ENCODE data around the gene CELSR1. TPM values are rescaled to one million over a fixed set of nuclear protein-coding genes. Genes with fewer than 3 reads are reported as not detected.
"Not testable (repeated sequence)": the region's sequence is repeated elsewhere in the genome, so short reads cannot be mapped to it uniquely, and the experiment has no call there.

The CELSR1 gene
- total RNA-seq, 3 donors from 2014 or later, result 0.22 to 0.63 (median 0.38) TPM

GRCh38 chr22:46483353-46483752, 54.1 kb downstream of the CELSR1 start:
- Mint-ChIP-seq H3K36me3 (ENCODE audit: insufficient read depth) (no peaks in the 10 kb centered on the region), H3K27me3 (ENCODE audit: low read depth) (peaks cover 12% of the 10 kb centered on the region), H3K9me3 (no peaks in the 10 kb centered on the region), H3K4me1 (ENCODE audit: low read depth) (peaks cover 10% of the 10 kb centered on the region), H3K4me3 (no peak overlapping the region)
- no peak for ATAC-seq
- DNase-seq, result no peak

GRCh38 chr22:46482056-46482675, 55.3 kb downstream of the CELSR1 start:
- H3K4me1 Mint-ChIP-seq (ENCODE audit: low read depth), result peaks cover 10% of the 10 kb centered on the region
- peaks cover 17% of the 10 kb centered on the region for H3K27me3 Mint-ChIP-seq (ENCODE audit: low read depth)
- no peaks in the 10 kb centered on the region for H3K36me3 Mint-ChIP-seq (ENCODE audit: insufficient read depth)
- ATAC-seq (no peak), DNase-seq (no peak)
- H3K9me3 Mint-ChIP-seq, result no peaks in the 10 kb centered on the region
- H3K4me3 Mint-ChIP-seq, result no peak overlapping the region

DNA sequence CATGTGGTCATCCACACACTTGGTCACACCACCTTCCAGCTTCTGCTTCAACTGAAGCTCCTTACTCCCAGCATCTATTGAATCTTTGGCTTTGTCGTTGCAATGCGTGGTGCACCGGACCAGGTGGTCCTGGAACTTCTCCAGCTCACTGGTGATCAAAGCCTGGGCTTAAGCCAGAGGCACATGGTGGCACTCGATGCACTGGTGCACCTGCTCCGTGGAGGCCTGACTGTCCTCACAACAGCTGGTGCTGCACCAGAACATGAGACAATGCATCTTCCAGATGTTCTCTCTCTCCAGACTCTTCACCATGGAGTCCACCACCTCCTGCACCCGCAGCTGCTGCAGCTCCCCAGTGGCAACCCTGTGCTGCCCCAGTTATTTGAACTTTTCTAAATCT, 56.0 kb downstream of the CELSR1 start:
- no peaks in the 10 kb centered on the region for H3K9me3 Mint-ChIP-seq
- DNase-seq, result no peak
- H3K27me3 Mint-ChIP-seq (ENCODE audit: low read depth), result peaks cover 17% of the 10 kb centered on the region
- H3K36me3 Mint-ChIP-seq (ENCODE audit: insufficient read depth), result no peaks in the 10 kb centered on the region
- H3K4me1 Mint-ChIP-seq (ENCODE audit: low read depth), result peaks cover 10% of the 10 kb centered on the region
- ATAC-seq, result no peak
- no peak overlapping the region for H3K4me3 Mint-ChIP-seq

GRCh38 chr22:46480396-46480795, 57.0 kb downstream of the CELSR1 start:
- H3K36me3 Mint-ChIP-seq (ENCODE audit: insufficient read depth), result no peaks in the 10 kb centered on the region
- no peak for DNase-seq
- peaks cover 10% of the 10 kb centered on the region for H3K4me1 Mint-ChIP-seq (ENCODE audit: low read depth)
- no peak overlapping the region for H3K4me3 Mint-ChIP-seq
- ATAC-seq, result no peak
- H3K27me3 Mint-ChIP-seq (ENCODE audit: low read depth), result peaks cover 17% of the 10 kb centered on the region
- H3K9me3 Mint-ChIP-seq, result peaks cover 1% of the 10 kb centered on the region

- Mint-ChIP-seq H3K36me3 (ENCODE audit: insufficient read depth) (no peaks in the 10 kb centered on the region), H3K27me3 (ENCODE audit: low read depth) (peaks cover 25% of the 10 kb centered on the region), H3K4me1 (ENCODE audit: low read depth) (peaks cover 10% of the 10 kb centered on the region), H3K4me3 (no peak overlapping the region), H3K9me3 (peaks cover 5% of the 10 kb centered on the region)
- ATAC-seq, result no peak
- no peak for DNase-seq
Observed at GRCh38 chr22:46479046-46479445, 58.4 kb downstream of the CELSR1 start.

- DNase-seq (no peak), ATAC-seq (no peak)
- Mint-ChIP-seq H3K4me3 (no peak overlapping the region), H3K4me1 (ENCODE audit: low read depth) (peaks cover 7% of the 10 kb centered on the region), H3K36me3 (ENCODE audit: insufficient read depth) (no peaks in the 10 kb centered on the region), H3K9me3 (peaks cover 5% of the 10 kb centered on the region), H3K27me3 (ENCODE audit: low read depth) (peaks cover 27% of the 10 kb centered on the region)
Observed at GRCh38 chr22:46478083-46478551, 59.3 kb downstream of the CELSR1 start.

- ATAC-seq, result peak in 1 of 2 donors; percentile 61
- peaks cover 2% of the 10 kb centered on the region for H3K4me1 Mint-ChIP-seq (ENCODE audit: low read depth)
Observed at GRCh38 chr22:46476547-46476941, 60.9 kb downstream of the CELSR1 start.

GRCh38 chr22:46473896-46474557, 63.4 kb downstream of the CELSR1 start:
- Mint-ChIP-seq H3K4me1 (ENCODE audit: low read depth) (no peaks in the 10 kb centered on the region), H3K9me3 (peaks cover 5% of the 10 kb centered on the region), H3K36me3 (ENCODE audit: insufficient read depth) (no peaks in the 10 kb centered on the region), H3K27me3 (ENCODE audit: low read depth) (peaks cover 21% of the 10 kb centered on the region), H3K4me3 (no peak overlapping the region)
- DNase-seq, result no peak
- no peak for ATAC-seq

More at GRCh38 chr22:46476547-46476941, 60.9 kb downstream of the CELSR1 start:
- Mint-ChIP-seq H3K27me3 (ENCODE audit: low read depth) (peaks cover 22% of the 10 kb centered on the region), H3K4me3 (no peak overlapping the region), H3K36me3 (ENCODE audit: insufficient read depth) (no peaks in the 10 kb centered on the region), H3K9me3 (peaks cover 5% of the 10 kb centered on the region)
- no peak for DNase-seq

DNA sequence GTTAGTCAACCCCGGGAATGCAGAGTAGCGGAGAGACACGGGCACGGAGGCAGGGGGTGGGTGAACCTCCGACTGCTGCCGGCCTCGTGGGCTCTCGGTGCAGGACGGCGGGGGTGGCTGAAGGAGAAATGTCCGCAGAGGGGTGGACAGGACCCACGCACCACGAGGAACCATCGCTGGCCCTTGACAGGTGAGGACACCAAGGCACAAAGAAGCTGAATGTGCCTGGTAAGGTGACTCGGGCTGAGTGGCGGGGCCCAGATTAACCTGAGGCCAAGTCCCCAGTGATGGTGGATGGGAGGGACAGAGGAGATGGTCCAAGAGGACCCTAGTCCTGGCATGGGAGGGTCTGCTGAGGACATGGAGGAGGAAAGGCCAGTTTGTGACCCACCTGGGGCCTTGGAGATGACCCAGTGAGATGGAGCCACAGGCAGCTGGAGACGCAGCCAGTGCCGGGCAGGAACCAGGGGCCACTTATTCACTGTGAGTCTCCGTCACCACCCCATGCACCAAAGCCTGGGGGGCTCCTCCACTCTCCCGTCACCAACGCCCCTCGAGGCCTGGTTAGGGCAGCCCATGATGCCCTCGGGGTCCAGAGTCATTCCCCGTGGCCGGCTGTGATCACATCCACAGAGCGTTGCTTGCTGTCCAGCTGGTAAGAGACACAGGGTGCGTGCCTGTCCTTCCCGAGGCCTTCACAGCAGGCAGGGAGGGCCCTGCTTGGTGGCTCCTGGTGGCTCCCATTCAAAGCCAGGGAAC, 64.2 kb downstream of the CELSR1 start:
- no peak overlapping the region for H3K4me3 Mint-ChIP-seq
- H3K36me3 Mint-ChIP-seq (ENCODE audit: insufficient read depth), result no peaks in the 10 kb centered on the region
- peaks cover 15% of the 10 kb centered on the region for H3K27me3 Mint-ChIP-seq (ENCODE audit: low read depth)
- no peak for DNase-seq
- no peaks in the 10 kb centered on the region for H3K4me1 Mint-ChIP-seq (ENCODE audit: low read depth)
- no peak for ATAC-seq
- H3K9me3 Mint-ChIP-seq, result peaks cover 5% of the 10 kb centered on the region

GRCh38 chr22:46472722-46473016, 64.8 kb downstream of the CELSR1 start:
- H3K27me3 Mint-ChIP-seq (ENCODE audit: low read depth), result peaks cover 9% of the 10 kb centered on the region
- no peaks in the 10 kb centered on the region for H3K4me1 Mint-ChIP-seq (ENCODE audit: low read depth)
- no peak for DNase-seq
- ATAC-seq, result no peak
- peaks cover 5% of the 10 kb centered on the region for H3K9me3 Mint-ChIP-seq
- H3K36me3 Mint-ChIP-seq (ENCODE audit: insufficient read depth), result no peaks in the 10 kb centered on the region
- no peak overlapping the region for H3K4me3 Mint-ChIP-seq

GRCh38 chr22:46471901-46472721, 65.3 kb downstream of the CELSR1 start:
- Mint-ChIP-seq H3K4me3 (no peak overlapping the region), H3K27me3 (ENCODE audit: low read depth) (peaks cover 9% of the 10 kb centered on the region), H3K4me1 (ENCODE audit: low read depth) (no peaks in the 10 kb centered on the region), H3K9me3 (peaks cover 5% of the 10 kb centered on the region), H3K36me3 (ENCODE audit: insufficient read depth) (no peaks in the 10 kb centered on the region)
- ATAC-seq (no peak), DNase-seq (no peak)

GRCh38 chr22:46471330-46471729, 66.1 kb downstream of the CELSR1 start:
- not testable (repeated sequence) for DNase-seq; H3K9me3 Mint-ChIP-seq; H3K4me1 Mint-ChIP-seq (ENCODE audit: low read depth); H3K36me3 Mint-ChIP-seq (ENCODE audit: insufficient read depth); H3K27me3 Mint-ChIP-seq (ENCODE audit: low read depth); H3K4me3 Mint-ChIP-seq; ATAC-seq

- ATAC-seq, result no peak
- H3K9me3 Mint-ChIP-seq, result no peaks in the 10 kb centered on the region
- H3K36me3 Mint-ChIP-seq (ENCODE audit: insufficient read depth), result no peaks in the 10 kb centered on the region
- no peak overlapping the region for H3K4me3 Mint-ChIP-seq
- no peak for DNase-seq
- H3K4me1 Mint-ChIP-seq (ENCODE audit: low read depth), result no peaks in the 10 kb centered on the region
- H3K27me3 Mint-ChIP-seq (ENCODE audit: low read depth), result peaks cover 3% of the 10 kb centered on the region
Observed at GRCh38 chr22:46469711-46470110, 67.7 kb downstream of the CELSR1 start.

DNA sequence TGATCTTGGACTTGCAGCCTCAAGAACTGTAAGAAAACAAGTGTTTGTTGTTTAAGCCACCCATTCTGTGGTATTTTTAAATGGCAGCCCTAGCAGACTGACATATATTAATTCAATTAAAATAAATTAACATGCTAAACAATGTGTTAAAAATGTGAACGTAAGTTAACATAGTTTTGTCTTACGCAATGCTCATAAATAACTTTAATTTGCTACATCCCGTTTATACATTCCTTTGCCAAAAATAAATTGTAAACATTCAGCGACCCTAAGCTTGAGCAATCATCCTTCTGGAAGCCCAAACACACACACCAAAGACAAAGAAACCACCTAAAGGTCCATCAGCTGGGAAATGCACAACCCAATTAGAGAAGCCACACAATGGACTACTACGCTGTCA, 70.4 kb downstream of the CELSR1 start:
- Mint-ChIP-seq H3K4me1 (ENCODE audit: low read depth) (no peaks in the 10 kb centered on the region), H3K27me3 (ENCODE audit: low read depth) (no peaks in the 10 kb centered on the region), H3K9me3 (no peaks in the 10 kb centered on the region), H3K36me3 (ENCODE audit: insufficient read depth) (no peaks in the 10 kb centered on the region), H3K4me3 (no peak overlapping the region)
- no peak for DNase-seq
- no peak for ATAC-seq
